ENCODE results near the gene KLF2. TPM values are rescaled to one million over a fixed set of nuclear protein-coding genes. Genes with fewer than 3 reads are reported as not detected.
A peak's percentile ranks its signal among the peaks of the same experiment; 100 is the strongest.

KLF2 gene
- total RNA-seq, 2 experiments from 2014 or later, result 1,201 to 1,291 TPM

DNA sequence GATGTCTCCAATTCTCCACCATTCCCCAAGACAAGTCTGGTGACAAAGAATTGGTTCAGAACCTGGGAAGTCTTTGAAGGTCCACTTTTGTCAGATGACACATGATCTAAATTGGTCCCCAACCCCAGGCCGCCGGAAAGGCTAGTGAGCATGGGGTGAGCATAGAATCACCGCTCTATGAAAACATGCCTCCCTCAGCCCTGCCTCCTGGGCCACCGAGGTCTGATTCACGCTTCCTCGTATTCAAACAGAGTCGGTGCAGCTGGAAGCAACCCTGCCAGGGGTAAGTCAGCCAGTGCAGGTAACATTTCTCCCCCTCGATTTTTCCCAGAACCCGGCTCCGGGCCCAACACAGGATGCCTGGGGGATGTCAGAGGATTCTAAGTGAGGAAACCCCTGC, 33.9 kb upstream of the KLF2 start:
- H3K9me3 Mint-ChIP-seq, result no peaks in the 10 kb centered on the region
- ATAC-seq (ENCODE audit: poor library complexity) (no peak), DNase-seq (no peak)
- Histone ChIP-seq H3K4me1 (ENCODE audit: insufficient read depth, low read length) (peaks cover 17% of the 10 kb centered on the region), H3K36me3 (ENCODE audit: insufficient read depth, low read length) (no peaks in the 10 kb centered on the region), H3K27me3 (ENCODE audit: control insufficient read depth in 1 of 2, insufficient read depth in 2 of 2, low read length in 2 of 2) (peaks cover 0 to 2% of the 10 kb centered on the region in 2 experiments), H3K27ac (ENCODE audit: low read depth in 1 of 2, low read length in 2 of 2) (no peak overlapping the region), H3K9me3 (ENCODE audit: control insufficient read depth in 1 of 2, insufficient read depth in 1 of 2, low read length in 2 of 2) (no peaks in the 10 kb centered on the region), H3K4me3 (ENCODE audit: low read length) (no peak overlapping the region)
- no peaks in the 10 kb centered on the region for H3K36me3 Mint-ChIP-seq (ENCODE audit: low read depth)
- no peak overlapping the region for H3K27ac Mint-ChIP-seq
- CTCF ChIA-PET, result no interaction called here
- POLR2A ChIA-PET, result no interaction called here
- H3K27me3 Mint-ChIP-seq, result no peaks in the 10 kb centered on the region
- TF ChIP-seq CTCF (IDR thresholded peaks at IDR 0.05), result no peak
- H3K4me3 Mint-ChIP-seq, result no peak overlapping the region
- intact Hi-C loops (cut with DNase I, micrococcal nuclease), result no loop called here
- peaks cover 24% of the 10 kb centered on the region for H3K4me1 Mint-ChIP-seq (ENCODE audit: low read depth)

DNA sequence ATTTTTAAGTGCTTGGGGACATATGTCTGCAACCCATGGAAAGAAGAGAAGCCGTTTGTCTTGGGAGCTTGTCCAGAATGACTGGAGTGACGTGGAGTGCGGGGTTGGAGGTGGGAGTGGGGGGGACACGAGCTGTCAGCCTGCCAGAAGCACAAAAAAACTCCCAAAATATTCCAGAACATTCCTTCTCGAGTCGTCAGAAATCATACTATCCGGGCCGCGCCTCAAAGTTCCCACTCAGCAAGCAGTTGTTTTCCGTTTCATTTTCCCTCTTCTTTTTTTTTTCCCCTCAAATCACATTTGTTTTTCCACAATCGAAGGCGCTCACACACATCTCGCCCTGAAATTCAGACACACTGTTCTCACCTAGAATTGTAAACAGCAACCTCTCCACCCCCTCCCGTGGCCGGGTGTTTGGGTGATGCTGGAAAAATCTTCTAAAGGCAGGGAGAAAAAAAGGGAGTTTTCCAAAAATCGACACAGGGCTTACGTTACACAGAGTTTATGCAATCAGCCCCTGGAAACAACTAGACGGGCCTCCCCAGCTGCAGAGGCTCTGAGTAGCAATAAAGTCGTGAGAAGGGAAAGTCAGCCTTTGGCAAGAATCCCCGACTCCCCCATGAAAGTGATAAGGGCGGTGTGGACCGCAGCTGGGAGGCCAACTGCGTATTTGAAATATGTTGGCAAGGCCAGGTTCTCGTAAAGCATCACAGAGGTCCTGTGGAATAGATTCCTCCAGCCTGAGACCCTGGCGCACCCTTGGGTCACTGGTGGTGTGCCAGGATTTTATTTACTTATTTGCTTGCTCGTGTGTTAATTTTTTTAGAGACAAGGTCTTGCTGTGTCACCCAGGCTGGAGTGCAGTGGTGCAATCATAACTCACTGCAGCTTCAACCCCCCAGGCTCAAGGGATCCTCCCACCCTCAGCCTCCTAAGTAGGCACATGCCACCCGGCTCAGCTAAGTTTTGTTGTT, 31.2 kb upstream of the KLF2 start:
- ChIA-PET POLR2A (no interaction called here), CTCF (no interaction called here)
- Histone ChIP-seq H3K27me3 (ENCODE audit: control insufficient read depth in 1 of 2, insufficient read depth in 2 of 2, low read length in 2 of 2) (no peaks in the 10 kb centered on the region), H3K27ac (ENCODE audit: low read depth in 1 of 2, low read length in 2 of 2) (no peak overlapping the region), H3K4me1 (ENCODE audit: insufficient read depth, low read length) (peaks cover 5% of the 10 kb centered on the region), H3K36me3 (ENCODE audit: insufficient read depth, low read length) (no peaks in the 10 kb centered on the region), H3K9me3 (ENCODE audit: control insufficient read depth in 1 of 2, insufficient read depth in 1 of 2, low read length in 2 of 2) (peaks cover 0 to 5% of the 10 kb centered on the region in 2 experiments), H3K4me3 (ENCODE audit: low read length) (no peak overlapping the region)
- ATAC-seq (ENCODE audit: poor library complexity), result no peak
- H3K36me3 Mint-ChIP-seq (ENCODE audit: low read depth), result no peaks in the 10 kb centered on the region
- peaks cover 9% of the 10 kb centered on the region for H3K4me1 Mint-ChIP-seq (ENCODE audit: low read depth)
- H3K27me3 Mint-ChIP-seq, result no peaks in the 10 kb centered on the region
- TF ChIP-seq CTCF (IDR thresholded peaks at IDR 0.05), result no peak
- no peak overlapping the region for H3K4me3 Mint-ChIP-seq
- intact Hi-C loops (cut with DNase I, micrococcal nuclease), result no loop called here
- H3K27ac Mint-ChIP-seq, result no peak overlapping the region
- H3K9me3 Mint-ChIP-seq, result no peaks in the 10 kb centered on the region
- peak in 1 of 14 experiments; percentile 33 for DNase-seq

DNA sequence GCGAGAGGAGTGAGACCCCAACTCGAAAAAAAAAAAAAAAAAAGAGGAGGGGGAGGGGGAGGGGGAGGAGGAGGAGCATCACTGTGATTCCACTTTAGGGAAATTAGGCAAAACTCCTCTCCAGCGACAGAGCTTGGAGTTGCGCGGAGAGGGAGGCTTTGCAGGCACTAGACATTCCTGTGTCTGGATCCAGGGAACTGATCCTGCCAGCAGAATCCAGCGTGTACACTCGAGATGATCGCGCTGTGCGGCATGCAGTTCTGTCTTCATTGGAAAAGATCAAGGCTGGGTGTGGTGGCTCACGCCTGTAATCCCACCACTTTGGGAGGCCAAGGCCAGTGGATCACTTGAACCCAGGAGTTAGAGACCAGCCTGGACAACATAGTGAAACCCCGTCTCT, 29.6 kb upstream of the KLF2 start:
- TF ChIP-seq CTCF (IDR thresholded peaks at IDR 0.05), result no peak
- ChIA-PET CTCF (no interaction called here), POLR2A (interaction anchor here (0.7 to 0.9 kb wide), 2 partner anchors 29 to 40 kb away, joined by 3 to 4 read pairs; partner anchors contain the start of gene KLF2)
- intact Hi-C loops (cut with DNase I, micrococcal nuclease), result no loop called here
- Histone ChIP-seq H3K9me3 (ENCODE audit: control insufficient read depth in 1 of 2, insufficient read depth in 1 of 2, low read length in 2 of 2) (peaks cover 0 to 5% of the 10 kb centered on the region in 2 experiments), H3K4me3 (ENCODE audit: low read length) (no peak overlapping the region), H3K27ac (ENCODE audit: low read depth in 1 of 2, low read length in 2 of 2) (no peak overlapping the region), H3K4me1 (ENCODE audit: insufficient read depth, low read length) (no peaks in the 10 kb centered on the region), H3K27me3 (ENCODE audit: control insufficient read depth in 1 of 2, insufficient read depth in 2 of 2, low read length in 2 of 2) (no peaks in the 10 kb centered on the region), H3K36me3 (ENCODE audit: insufficient read depth, low read length) (no peaks in the 10 kb centered on the region)
- Mint-ChIP-seq H3K27ac (no peak overlapping the region), H3K4me3 (no peak overlapping the region), H3K4me1 (ENCODE audit: low read depth) (no peaks in the 10 kb centered on the region), H3K27me3 (no peaks in the 10 kb centered on the region), H3K9me3 (no peaks in the 10 kb centered on the region), H3K36me3 (ENCODE audit: low read depth) (no peaks in the 10 kb centered on the region)
- ATAC-seq (ENCODE audit: poor library complexity), result no peak
- no peak for DNase-seq
